Esophagus squamous epithelium (tissue), 4 donors: ENCODE measurements around the gene MTG2.

Source experiments
- POLR2A ChIP-seq, 4 donors: fragments of 450-650 bp; IDR thresholded peaks; one replicate each; pipeline ENCODE4 v1.6.1; 2017; ENCODE audit warnings: antibody characterized with exemption in 4 of 4, mild to moderate bottlenecking in 4 of 4, moderate library complexity in 3 of 4
- TF ChIP-seq, protein P1 (sequence below), 6 experiments: fragments of 450-650 bp in 4 of 6; fragments of 200-600 bp in 2 of 6; sonication (generic) in 2 of 6; IDR thresholded peaks; one replicate each; pipeline ENCODE4 v1.5.1; 2016 to 2019; ENCODE audit warnings: antibody characterized with exemption in 6 of 6, mild to moderate bottlenecking in 4 of 6, moderate library complexity in 4 of 6

GRCh38 chr20:62168890-62169435, 13.9 kb upstream of the MTG2 start:
- no peak for TF ChIP-seq POLR2A (IDR thresholded peaks at IDR 0.05)
- TF ChIP-seq, protein P1, sequence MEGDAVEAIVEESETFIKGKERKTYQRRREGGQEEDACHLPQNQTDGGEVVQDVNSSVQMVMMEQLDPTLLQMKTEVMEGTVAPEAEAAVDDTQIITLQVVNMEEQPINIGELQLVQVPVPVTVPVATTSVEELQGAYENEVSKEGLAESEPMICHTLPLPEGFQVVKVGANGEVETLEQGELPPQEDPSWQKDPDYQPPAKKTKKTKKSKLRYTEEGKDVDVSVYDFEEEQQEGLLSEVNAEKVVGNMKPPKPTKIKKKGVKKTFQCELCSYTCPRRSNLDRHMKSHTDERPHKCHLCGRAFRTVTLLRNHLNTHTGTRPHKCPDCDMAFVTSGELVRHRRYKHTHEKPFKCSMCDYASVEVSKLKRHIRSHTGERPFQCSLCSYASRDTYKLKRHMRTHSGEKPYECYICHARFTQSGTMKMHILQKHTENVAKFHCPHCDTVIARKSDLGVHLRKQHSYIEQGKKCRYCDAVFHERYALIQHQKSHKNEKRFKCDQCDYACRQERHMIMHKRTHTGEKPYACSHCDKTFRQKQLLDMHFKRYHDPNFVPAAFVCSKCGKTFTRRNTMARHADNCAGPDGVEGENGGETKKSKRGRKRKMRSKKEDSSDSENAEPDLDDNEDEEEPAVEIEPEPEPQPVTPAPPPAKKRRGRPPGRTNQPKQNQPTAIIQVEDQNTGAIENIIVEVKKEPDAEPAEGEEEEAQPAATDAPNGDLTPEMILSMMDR (IDR thresholded peaks at IDR 0.05) = no peak
